B cell (primary cell): ENCODE data around the gene VPS8. TPM values are rescaled to one million over a fixed set of nuclear protein-coding genes. Genes with fewer than 3 reads are reported as not detected.

Experiments
- ATAC-seq: fragments of 200-7000 bp; cut with Tn5 transposase; one replicate; pipeline ENCODE4 v1.10.0; 2021; ENCODE audit warnings: low read depth, mild to moderate bottlenecking, moderate number of reproducible peaks, moderate library complexity
- CTCF ChIA-PET: fragments of 350-600 bp; sonication (Branson Sonifier 250); formaldehyde crosslinking; loops from one replicate; lab custom pipeline; 2021; ENCODE audit warnings: antibody characterized with exemption, inconsistent platforms; lab: Charles Lee
- POLR2A ChIA-PET: fragments of 350-600 bp; sonication (Branson Sonifier 250); formaldehyde crosslinking; loops from one replicate; lab custom pipeline; 2021; ENCODE audit warnings: antibody characterized with exemption; lab: Charles Lee
- DNase-seq: peaks from one replicate; pipeline ENCODE4 v3.0.0; 2013
- H2AFZ ChIP-seq: 2 replicates; pipeline ENCODE4 v1.6.1; 2012; ENCODE audit warnings: mild to moderate bottlenecking, low read depth, low read length; ENCODE audit not compliant: insufficient read depth, poor library complexity, severe bottlenecking
- H3K27ac ChIP-seq, 2 donors: 1 replicate in 1 of 2; 2 replicates in 1 of 2; pipeline ENCODE4 v1.5.1; 2012 to 2013; ENCODE audit warnings: low read length in 2 of 2, mild to moderate bottlenecking in 2 of 2, moderate library complexity in 1 of 2
- H3K27me3 ChIP-seq, 4 experiments: fragments of 200-600 bp in 1 of 4; sonication (generic) in 1 of 4; replicated peaks in 1 of 4; 1 replicate in 2 of 4; 2 replicates in 2 of 4; pipeline versions ENCODE4 v1.6.1 to v1.7.0; 2013 to 2016; ENCODE audit warnings: low read length in 3 of 4, mild to moderate bottlenecking in 2 of 4, mixed read lengths in 1 of 4, moderate library complexity in 1 of 4; ENCODE audit not compliant: insufficient read depth in 4 of 4, control insufficient read depth in 3 of 4; ENCODE audit errors: control extremely low read depth in 1 of 4
- H3K36me3 ChIP-seq, 2 experiments: replicated peaks in 1 of 2; 1 replicate in 1 of 2; 2 replicates in 1 of 2; pipeline versions ENCODE4 v1.6.1 to v1.7.1; 2013; ENCODE audit warnings: low read length in 1 of 2; ENCODE audit not compliant: insufficient read depth in 2 of 2, control insufficient read depth in 1 of 2; ENCODE audit errors: control extremely low read depth in 1 of 2, extremely low read depth in 1 of 2
- H3K4me1 ChIP-seq, 2 donors: fragments of 200-600 bp in 1 of 2; sonication (generic) in 1 of 2; 1 replicate in 1 of 2; 2 replicates in 1 of 2; pipeline versions ENCODE4 v1.5.1 to v1.6.1; 2013 to 2017; ENCODE audit warnings: low read length in 2 of 2; ENCODE audit not compliant: control insufficient read depth in 2 of 2, insufficient read depth in 2 of 2
- H3K4me2 ChIP-seq: replicated peaks from 2 replicates; pipeline ENCODE3; 2012; ENCODE audit warnings: mild to moderate bottlenecking, low read depth, low read length; ENCODE audit not compliant: poor library complexity, severe bottlenecking
- H3K4me3 ChIP-seq, 5 experiments: fragments of 200-600 bp in 1 of 5; sonication (generic) in 1 of 5; 1 replicate in 3 of 5; 2 replicates in 2 of 5; pipeline versions ENCODE4 v1.5.1 to v1.7.0; 2011 to 2016; ENCODE audit warnings: low read length in 4 of 5, mild to moderate bottlenecking in 4 of 5, low read depth in 2 of 5, control low read depth in 1 of 5, moderate library complexity in 1 of 5; ENCODE audit not compliant: insufficient read depth in 1 of 5; ENCODE audit errors: control extremely low read depth in 1 of 5, extremely low read depth in 1 of 5
- H3K79me2 ChIP-seq: fragments of 200-600 bp; sonication (generic); one replicate; pipeline ENCODE4 v1.6.0; 2016; ENCODE audit warnings: low read length; ENCODE audit not compliant: control insufficient read depth, insufficient read depth
- H3K9ac ChIP-seq: fragments of 200-600 bp; sonication (generic); 2 replicates; pipeline ENCODE4 v1.6.1; 2017; ENCODE audit warnings: mild to moderate bottlenecking, low read length, moderate library complexity
- H3K9me3 ChIP-seq, 3 donors: one replicate each; pipeline versions ENCODE4 v1.6.1 to v1.7.1; 2013; ENCODE audit warnings: low read length in 2 of 3; ENCODE audit not compliant: control insufficient read depth in 2 of 3, insufficient read depth in 1 of 3; ENCODE audit errors: control extremely low read depth in 1 of 3
- H4K20me1 ChIP-seq: 2 replicates; pipeline ENCODE4 v1.6.0; 2012; ENCODE audit warnings: mild to moderate bottlenecking, low read length; ENCODE audit not compliant: insufficient read depth, control insufficient read depth, poor library complexity, severe bottlenecking
- H3K27ac Mint-ChIP-seq: one replicate; pipeline ENCODE4 v1.8.0; 2021; ENCODE audit warnings: mixed read lengths
- H3K27me3 Mint-ChIP-seq: one replicate; pipeline ENCODE4 v1.8.0; 2021; ENCODE audit warnings: mixed read lengths
- H3K4me1 Mint-ChIP-seq: one replicate; pipeline ENCODE4 v1.8.0; 2021; ENCODE audit warnings: mixed read lengths
- H3K4me3 Mint-ChIP-seq: one replicate; pipeline ENCODE4 v1.8.0; 2021; ENCODE audit warnings: mixed read lengths
- H3K9me3 Mint-ChIP-seq: one replicate; pipeline ENCODE4 v1.8.0; 2022; ENCODE audit warnings: mixed read lengths; ENCODE audit not compliant: insufficient read depth
- CTCF ChIP-seq: fragments of 200-600 bp; IDR thresholded peaks from one replicate; pipeline ENCODE4 v1.8.0; 2022; ENCODE audit warnings: antibody characterized with exemption, mild to moderate bottlenecking
- EZH2 ChIP-seq: IDR thresholded peaks from 2 replicates; pipeline ENCODE4 v1.6.1; 2012; ENCODE audit warnings: borderline replicate concordance, low read depth, mild to moderate bottlenecking, moderate library complexity, low read length; ENCODE audit not compliant: insufficient read depth, poor library complexity, severe bottlenecking
- WGBS: methylation state at CpG from one replicate; pipeline ENCODE4 v1.1.5; 2013; ENCODE audit warnings: missing lambda C conversion rate; ENCODE audit not compliant: insufficient coverage; 5-methylcytosine and 5-hydroxymethylcytosine counted together
- intact Hi-C: fragments of 100-400 bp; cut with micrococcal nuclease; formaldehyde crosslinking; loops from one replicate; pipeline ENCODE4 v1.10.0; 2022
- polyA plus RNA-seq: library from polyadenylated mRNA; depleted of rRNA; stranded (reverse); fragments of >200 nt; gene quantifications from 2 replicates; pipeline ENCODE4 v1.2.3, GENCODE V29; 2012
- total RNA-seq, 2 donors: library from RNA; stranded (reverse); fragments of 120-200 nt in 1 of 2; gene quantifications; 1 replicate in 1 of 2; 2 replicates in 1 of 2; pipeline versions ENCODE4 v1.2.3 to v1.2.4, GENCODE V29; 2013 to 2022

VPS8 gene
- total and polyA plus RNA-seq, 2 donors (not counting 1 experiment from before 2014, with no cell fraction given), result 18.3 to 95.6 TPM

- H3K9me3 ChIP-seq, result peaks cover 0 to 1% (median 0%) of the 10 kb centered on the region in 3 donors
- Mint-ChIP-seq H3K4me3 (no peak overlapping the region), H3K9me3 (no peaks in the 10 kb centered on the region), H3K27ac (no peak overlapping the region), H3K4me1 (no peaks in the 10 kb centered on the region), H3K27me3 (no peaks in the 10 kb centered on the region)
- TF ChIP-seq CTCF, result no peak
- TF ChIP-seq EZH2, result no peak
- peaks cover 5 to 6% of the 10 kb centered on the region in 2 experiments for H3K36me3 ChIP-seq
- ChIA-PET CTCF (interaction anchor here (1.2 kb wide), 1 partner anchor 12 kb away, joined by 3 read pairs; no protein-coding TSS in a partner anchor), POLR2A (no interaction called here)
- no peak for ATAC-seq
- H4K20me1 ChIP-seq, result no peaks in the 10 kb centered on the region
- no peak overlapping the region for H2AFZ ChIP-seq
- no peak overlapping the region for H3K4me2 ChIP-seq
- H3K79me2 ChIP-seq, result no peaks in the 10 kb centered on the region
- H3K27me3 ChIP-seq, result no peaks in the 10 kb centered on the region
- intact Hi-C loops, result no loop called here
- WGBS, result no CpG with 5 or more reads among the region's 1 CpG
- H3K4me3 ChIP-seq, result no peak overlapping the region
- H3K4me1 ChIP-seq, result no peaks in the 10 kb centered on the region
- H3K27ac ChIP-seq, result no peak overlapping the region
- H3K9ac ChIP-seq, result no peak overlapping the region
- DNase-seq, result no peak
These were observed 30.5 kb downstream of the VPS8 start for GRCh38 chr3:184842433-184842832.

GRCh38 chr3:184845819-184846218, 33.9 kb downstream of the VPS8 start:
- ChIA-PET POLR2A (no interaction called here), CTCF (no interaction called here)
- Mint-ChIP-seq H3K9me3 (no peaks in the 10 kb centered on the region), H3K27ac (no peak overlapping the region), H3K4me3 (no peak overlapping the region), H3K4me1 (no peaks in the 10 kb centered on the region), H3K27me3 (no peaks in the 10 kb centered on the region)
- H2AFZ ChIP-seq, result no peak overlapping the region
- intact Hi-C loops, result no loop called here
- no peaks in the 10 kb centered on the region for H3K4me1 ChIP-seq
- no peak for TF ChIP-seq EZH2
- no peak for TF ChIP-seq CTCF
- no peak overlapping the region for H3K4me2 ChIP-seq
- ATAC-seq, result no peak
- H3K79me2 ChIP-seq, result no peaks in the 10 kb centered on the region
- no peak overlapping the region for H3K4me3 ChIP-seq
- peaks cover 12 to 15% of the 10 kb centered on the region in 2 experiments for H3K36me3 ChIP-seq
- peaks cover 0 to 1% (median 0%) of the 10 kb centered on the region in 3 donors for H3K9me3 ChIP-seq
- H3K27me3 ChIP-seq, result no peaks in the 10 kb centered on the region
- no peak overlapping the region for H3K9ac ChIP-seq
- no peak overlapping the region for H3K27ac ChIP-seq
- no peaks in the 10 kb centered on the region for H4K20me1 ChIP-seq
- DNase-seq, result no peak
